GM19395 (cell line): ENCODE results near the gene ADAM12.
"Not testable (repeated sequence)": the region's sequence is repeated elsewhere in the genome, so short reads cannot be mapped to it uniquely, and the experiment has no call there.

Source experiments
- ATAC-seq: cut with Tn5 transposase; IDR thresholded peaks from one replicate; pipeline ENCODE4 v1.9.1; 2021; ENCODE audit warnings: mild to moderate bottlenecking, moderate library complexity; ENCODE audit not compliant: unreplicated experiment

ADAM12 gene

GRCh38 chr10:126268013-126268920, 120.0 kb downstream of the ADAM12 start:
- no peak for ATAC-seq

- ATAC-seq = no peak
Measured at GRCh38 chr10:126264102-126265018, 123.9 kb downstream of the ADAM12 start.

GRCh38 chr10:126263006-126263676, 125.1 kb downstream of the ADAM12 start:
- ATAC-seq = no peak

- ATAC-seq = no peak
Measured at GRCh38 chr10:126262233-126262838, 125.9 kb downstream of the ADAM12 start.

- no peak for ATAC-seq
Measured at GRCh38 chr10:126259760-126260479, 128.4 kb downstream of the ADAM12 start.

GRCh38 chr10:126256864-126257263, 131.4 kb downstream of the ADAM12 start:
- ATAC-seq = no peak

- ATAC-seq = no peak
Measured at GRCh38 chr10:126255313-126255712, 133.0 kb downstream of the ADAM12 start.

GRCh38 chr10:126253611-126253998, 134.7 kb downstream of the ADAM12 start:
- no peak for ATAC-seq

GRCh38 chr10:126252884-126253610, 135.2 kb downstream of the ADAM12 start:
- ATAC-seq = no peak

- no peak for ATAC-seq
Measured at GRCh38 chr10:126251778-126252407, 136.4 kb downstream of the ADAM12 start.

- ATAC-seq = no peak
Measured at GRCh38 chr10:126250527-126251310, 137.6 kb downstream of the ADAM12 start.

- no peak for ATAC-seq
Measured at GRCh38 chr10:126250045-126250444, 138.2 kb downstream of the ADAM12 start.

GRCh38 chr10:126247446-126247975, 140.8 kb downstream of the ADAM12 start:
- no peak for ATAC-seq

GRCh38 chr10:126246396-126246795, 141.9 kb downstream of the ADAM12 start:
- not testable (repeated sequence) for ATAC-seq

- ATAC-seq = no peak
Measured at GRCh38 chr10:126245501-126245900, 142.8 kb downstream of the ADAM12 start.

GRCh38 chr10:126243971-126244370, 144.3 kb downstream of the ADAM12 start:
- ATAC-seq = no peak

- ATAC-seq = no peak
Measured at GRCh38 chr10:126243306-126243705, 145.0 kb downstream of the ADAM12 start.
